Lower leg skin (tissue), 3 donors: Measurements from ENCODE around the gene KDELR1.

Experiments used
- CTCF ChIP-seq, 3 donors: fragments of 450-650 bp; IDR thresholded peaks; one replicate each; pipeline ENCODE4 v1.5.1; 2016; ENCODE audit warnings: antibody characterized with exemption in 3 of 3, mild to moderate bottlenecking in 3 of 3, moderate library complexity in 2 of 3
- POLR2A ChIP-seq, 2 donors: fragments of 450-650 bp; IDR thresholded peaks; one replicate each; pipeline ENCODE4 v1.6.1; 2016 to 2017; ENCODE audit warnings: antibody characterized with exemption in 2 of 2, mild to moderate bottlenecking in 1 of 2, moderate library complexity in 1 of 2

GRCh38 chr19:48391100-48392005 lies at the start of gene KDELR1:
- TF ChIP-seq CTCF (IDR thresholded peaks at IDR 0.05) (peak in 1 of 3 donors; percentile 57), POLR2A (IDR thresholded peaks at IDR 0.05) (no peak)
